CD14-positive monocyte (primary cell): Measurements from ENCODE around the gene NEDD1. TPM values are rescaled to one million over a fixed set of nuclear protein-coding genes. Genes with fewer than 3 reads are reported as not detected.

ENCODE experiments used
- DNase-seq, 3 donors: peaks; one replicate each; pipeline ENCODE4 v3.0.0-alpha.2; 2011 to 2022
- H2AFZ ChIP-seq: 2 replicates; pipeline ENCODE4 v1.6.0; 2012; ENCODE audit warnings: mild to moderate bottlenecking, low read depth, low read length, inconsistent platforms; ENCODE audit not compliant: insufficient read depth, poor library complexity, severe bottlenecking
- H3K27ac ChIP-seq, 2 donors: 1 replicate in 1 of 2; 2 replicates in 1 of 2; pipeline ENCODE4 v1.5.1; 2012 to 2013; ENCODE audit warnings: low read length in 2 of 2, control low read depth in 1 of 2, inconsistent platforms in 1 of 2, low read depth in 1 of 2, mild to moderate bottlenecking in 1 of 2
- H3K27me3 ChIP-seq, 2 donors: one replicate each; pipeline versions ENCODE4 v1.6.0 to v1.6.1; 2011 to 2013; ENCODE audit warnings: low read length in 2 of 2; ENCODE audit not compliant: control insufficient read depth in 2 of 2, insufficient read depth in 2 of 2
- H3K36me3 ChIP-seq, 2 donors: replicated peaks in 1 of 2; 1 replicate in 1 of 2; 2 replicates in 1 of 2; pipeline versions ENCODE4 v1.5.1 to v1.6.1; 2012 to 2013; ENCODE audit warnings: low read length in 2 of 2, control low read depth in 1 of 2, inconsistent platforms in 1 of 2, mild to moderate bottlenecking in 1 of 2; ENCODE audit not compliant: insufficient read depth in 2 of 2, control insufficient read depth in 1 of 2
- H3K4me1 ChIP-seq, 2 donors: 1 replicate in 1 of 2; 2 replicates in 1 of 2; pipeline versions ENCODE4 v1.5.1 to v1.6.1; 2012 to 2013; ENCODE audit warnings: low read length in 2 of 2, control low read depth in 1 of 2, inconsistent platforms in 1 of 2, mild to moderate bottlenecking in 1 of 2, moderate library complexity in 1 of 2; ENCODE audit not compliant: insufficient read depth in 2 of 2, control insufficient read depth in 1 of 2
- H3K4me2 ChIP-seq: replicated peaks from 2 replicates; pipeline ENCODE3; 2012; ENCODE audit warnings: low read length, moderate library complexity, mild to moderate bottlenecking; ENCODE audit not compliant: poor library complexity, severe bottlenecking; ENCODE audit errors: extremely low read depth
- H3K4me3 ChIP-seq, 3 experiments: fragments of 200-600 bp in 1 of 3; sonication (generic) in 1 of 3; replicated peaks in 1 of 3; 1 replicate in 2 of 3; 2 replicates in 1 of 3; pipeline ENCODE4 v1.5.1; 2011 to 2013; ENCODE audit warnings: low read length in 3 of 3, mild to moderate bottlenecking in 3 of 3, control low read depth in 2 of 3, low read depth in 2 of 3, inconsistent platforms in 1 of 3, moderate library complexity in 1 of 3
- H3K79me2 ChIP-seq: 2 replicates; pipeline ENCODE4 v1.6.0; 2012; ENCODE audit warnings: mild to moderate bottlenecking, control low read depth, inconsistent platforms, low read length, moderate library complexity; ENCODE audit not compliant: insufficient read depth
- H3K9ac ChIP-seq: 2 replicates; pipeline ENCODE4 v1.6.0; 2017; ENCODE audit warnings: low read length, mild to moderate bottlenecking; ENCODE audit not compliant: insufficient read depth, poor library complexity, severe bottlenecking
- H3K9me3 ChIP-seq, 2 donors: replicated peaks in 1 of 2; 1 replicate in 1 of 2; 2 replicates in 1 of 2; pipeline versions ENCODE4 v1.5.1 to v1.6.1; 2012 to 2013; ENCODE audit warnings: low read length in 2 of 2, control low read depth in 1 of 2; ENCODE audit not compliant: control insufficient read depth in 1 of 2, insufficient read depth in 1 of 2
- H4K20me1 ChIP-seq: 2 replicates; pipeline ENCODE4 v1.6.0; 2012; ENCODE audit warnings: mild to moderate bottlenecking, low read length, control low read depth, moderate library complexity; ENCODE audit not compliant: insufficient read depth
- H3K27ac Mint-ChIP-seq, 7 donors: one replicate each; pipeline ENCODE4 v1.8.0; 2020; ENCODE audit warnings: mild to moderate bottlenecking in 7 of 7, mixed read lengths in 7 of 7, moderate library complexity in 6 of 7, inconsistent platforms in 2 of 7
- H3K27me3 Mint-ChIP-seq, 3 donors: one replicate each; pipeline ENCODE4 v1.8.0; 2021 to 2022; ENCODE audit warnings: low read depth in 3 of 3, mild to moderate bottlenecking in 3 of 3, mixed read lengths in 3 of 3, moderate library complexity in 3 of 3, inconsistent platforms in 1 of 3
- H3K36me3 Mint-ChIP-seq, 2 donors: one replicate each; pipeline ENCODE4 v1.8.0; 2020; ENCODE audit warnings: mixed read lengths in 2 of 2, inconsistent platforms in 1 of 2, mild to moderate bottlenecking in 1 of 2
- H3K4me1 Mint-ChIP-seq: one replicate; pipeline ENCODE4 v1.8.0; 2020; ENCODE audit warnings: mild to moderate bottlenecking, mixed read lengths
- H3K4me3 Mint-ChIP-seq, 2 donors: one replicate each; pipeline ENCODE4 v1.8.0; 2020; ENCODE audit warnings: mild to moderate bottlenecking in 2 of 2, mixed read lengths in 2 of 2, moderate library complexity in 1 of 2
- H3K9me3 Mint-ChIP-seq, 7 donors: one replicate each; pipeline ENCODE4 v1.8.0; 2020 to 2022; ENCODE audit warnings: mixed read lengths in 7 of 7, mild to moderate bottlenecking in 6 of 7, moderate library complexity in 6 of 7, inconsistent platforms in 2 of 7
- WGBS: methylation state at CpG from one replicate; pipeline ENCODE4 v1.1.5; 2013; ENCODE audit warnings: missing lambda C conversion rate; ENCODE audit not compliant: insufficient coverage; 5-methylcytosine and 5-hydroxymethylcytosine counted together
- intact Hi-C, 2 donors: fragments of 100-400 bp; cut with micrococcal nuclease; formaldehyde crosslinking; loops; one replicate each; pipeline versions ENCODE4 v1.15.0 to v1.15.1; 2023
- polyA plus RNA-seq, 3 donors: library from polyadenylated mRNA; depleted of rRNA in 1 of 3; unstranded in 2 of 3; stranded (reverse) in 1 of 3; fragments of 300-500 nt in 2 of 3; fragments of >200 nt in 1 of 3; fragmentation: Illumina TruSeq in 2 of 3; gene quantifications; 1 replicate in 2 of 3; 2 replicates in 1 of 3; pipeline ENCODE4 v1.2.3, GENCODE V29; 2012 to 2021
- TF ChIP-seq, protein P1 (sequence below): fragments of 200-600 bp; IDR thresholded peaks from one replicate; pipeline ENCODE4 v1.8.0; 2022; ENCODE audit warnings: antibody characterized with exemption, mild to moderate bottlenecking

Gene NEDD1
- polyA plus RNA-seq, 3 donors = 5.5 to 18.6 (median 5.8) TPM

DNA sequence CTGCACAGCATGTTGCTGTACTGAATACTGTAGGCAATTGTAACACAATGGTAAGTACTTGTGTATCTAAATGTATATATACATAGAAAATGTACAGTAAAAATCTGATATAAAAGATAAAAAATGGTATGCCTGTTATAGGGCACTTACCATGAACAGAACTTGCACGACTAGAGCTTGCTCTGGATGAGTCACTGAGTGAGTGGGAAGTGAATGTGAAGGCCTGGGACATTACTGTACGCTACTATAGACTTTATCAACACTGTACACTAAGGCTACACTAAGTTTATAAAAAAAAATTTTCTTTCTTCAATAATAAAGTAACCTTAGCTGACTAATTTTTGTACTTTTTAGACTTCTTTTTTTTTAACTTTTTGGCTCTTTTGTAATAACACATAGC lies 24.2 kb upstream of the NEDD1 start:
- H3K36me3 ChIP-seq = no peaks in the 10 kb centered on the region
- Mint-ChIP-seq H3K27ac (no peak overlapping the region), H3K27me3 (peaks cover 1 to 2% (median 2%) of the 10 kb centered on the region in 3 donors), H3K4me1 (no peaks in the 10 kb centered on the region), H3K36me3 (no peaks in the 10 kb centered on the region), H3K9me3 (peaks cover 0 to 4% (median 0%) of the 10 kb centered on the region in 7 donors), H3K4me3 (no peak overlapping the region)
- no peaks in the 10 kb centered on the region for H3K9me3 ChIP-seq
- no peak overlapping the region for H2AFZ ChIP-seq
- H3K4me2 ChIP-seq = no peak overlapping the region
- no peaks in the 10 kb centered on the region for H3K4me1 ChIP-seq
- H3K4me3 ChIP-seq = no peak overlapping the region
- no peak for DNase-seq
- H4K20me1 ChIP-seq = no peaks in the 10 kb centered on the region
- no peak overlapping the region for H3K9ac ChIP-seq
- no peaks in the 10 kb centered on the region for H3K27me3 ChIP-seq
- WGBS = no CpG with 5 or more reads among the region's 2 CpGs
- no peaks in the 10 kb centered on the region for H3K79me2 ChIP-seq
- TF ChIP-seq, protein P1, sequence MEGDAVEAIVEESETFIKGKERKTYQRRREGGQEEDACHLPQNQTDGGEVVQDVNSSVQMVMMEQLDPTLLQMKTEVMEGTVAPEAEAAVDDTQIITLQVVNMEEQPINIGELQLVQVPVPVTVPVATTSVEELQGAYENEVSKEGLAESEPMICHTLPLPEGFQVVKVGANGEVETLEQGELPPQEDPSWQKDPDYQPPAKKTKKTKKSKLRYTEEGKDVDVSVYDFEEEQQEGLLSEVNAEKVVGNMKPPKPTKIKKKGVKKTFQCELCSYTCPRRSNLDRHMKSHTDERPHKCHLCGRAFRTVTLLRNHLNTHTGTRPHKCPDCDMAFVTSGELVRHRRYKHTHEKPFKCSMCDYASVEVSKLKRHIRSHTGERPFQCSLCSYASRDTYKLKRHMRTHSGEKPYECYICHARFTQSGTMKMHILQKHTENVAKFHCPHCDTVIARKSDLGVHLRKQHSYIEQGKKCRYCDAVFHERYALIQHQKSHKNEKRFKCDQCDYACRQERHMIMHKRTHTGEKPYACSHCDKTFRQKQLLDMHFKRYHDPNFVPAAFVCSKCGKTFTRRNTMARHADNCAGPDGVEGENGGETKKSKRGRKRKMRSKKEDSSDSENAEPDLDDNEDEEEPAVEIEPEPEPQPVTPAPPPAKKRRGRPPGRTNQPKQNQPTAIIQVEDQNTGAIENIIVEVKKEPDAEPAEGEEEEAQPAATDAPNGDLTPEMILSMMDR = no peak
- no peak overlapping the region for H3K27ac ChIP-seq
- intact Hi-C loops = no loop called here

DNA sequence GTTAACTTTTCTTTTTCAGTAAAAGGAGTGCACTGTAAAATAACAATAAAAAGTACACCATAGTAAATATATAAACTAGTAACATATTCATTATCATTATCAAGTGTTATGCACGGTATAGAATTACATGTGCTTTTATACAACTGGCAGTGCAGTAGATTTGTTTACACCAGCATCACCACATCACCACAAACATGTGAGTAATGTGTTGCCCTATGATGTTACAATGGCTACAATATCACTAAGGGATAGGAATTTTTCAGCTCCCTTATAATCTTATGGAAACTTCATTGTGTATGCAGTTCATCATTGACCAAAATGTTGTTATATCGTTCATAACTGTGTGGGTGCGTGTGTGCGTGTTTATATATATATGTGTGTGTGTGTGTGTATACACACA lies 23.5 kb upstream of the NEDD1 start:
- Histone ChIP-seq H3K4me3 (no peak overlapping the region), H3K27me3 (no peaks in the 10 kb centered on the region), H3K4me1 (no peaks in the 10 kb centered on the region), H3K9ac (no peak overlapping the region), H2AFZ (no peak overlapping the region), H3K4me2 (no peak overlapping the region), H3K36me3 (no peaks in the 10 kb centered on the region), H3K27ac (no peak overlapping the region), H3K79me2 (no peaks in the 10 kb centered on the region), H3K9me3 (no peaks in the 10 kb centered on the region), H4K20me1 (no peaks in the 10 kb centered on the region)
- H3K27me3 Mint-ChIP-seq = peaks cover 1 to 2% (median 2%) of the 10 kb centered on the region in 3 donors
- no CpG with 5 or more reads among the region's 4 CpGs for WGBS
- no peak overlapping the region for H3K4me3 Mint-ChIP-seq
- H3K36me3 Mint-ChIP-seq = no peaks in the 10 kb centered on the region
- intact Hi-C loops = no loop called here
- TF ChIP-seq, protein P1 = no peak
- DNase-seq = no peak
- no peak overlapping the region for H3K27ac Mint-ChIP-seq
- peaks cover 0 to 4% (median 0%) of the 10 kb centered on the region in 7 donors for H3K9me3 Mint-ChIP-seq
- no peaks in the 10 kb centered on the region for H3K4me1 Mint-ChIP-seq
